ENCODE measurements around the gene ADH5.

DNA sequence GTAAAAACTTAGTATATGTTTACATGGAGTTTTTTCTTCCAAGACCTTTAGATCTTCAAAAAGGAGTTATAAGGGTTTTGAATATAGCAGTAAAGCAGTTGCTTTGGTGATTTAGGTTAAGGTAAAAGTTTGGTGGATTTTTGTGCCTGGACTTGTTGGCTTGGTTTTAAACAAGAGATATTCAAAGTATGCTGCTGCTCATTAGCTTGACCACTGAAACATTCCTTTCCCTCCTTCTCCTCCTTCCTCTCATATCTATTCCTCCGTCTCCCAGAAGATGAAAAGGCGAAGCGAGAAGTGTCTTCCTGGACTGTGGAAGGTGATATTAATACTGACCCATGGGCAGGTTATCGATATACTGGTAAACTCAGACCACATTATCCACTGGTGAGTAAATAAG lies 54.6 kb downstream of the ADH5 start:
- TF ChIP-seq CTCF (conservative IDR thresholded peaks at IDR 0.05; ENCODE audit: low read length) = no peak
- no peak for TF ChIP-seq EZH2phosphoT487 (IDR thresholded peaks at IDR 0.05; ENCODE audit: borderline replicate concordance, low read depth, low read length)
